ENCODE data around the gene GCLC.

Gene GCLC

DNA sequence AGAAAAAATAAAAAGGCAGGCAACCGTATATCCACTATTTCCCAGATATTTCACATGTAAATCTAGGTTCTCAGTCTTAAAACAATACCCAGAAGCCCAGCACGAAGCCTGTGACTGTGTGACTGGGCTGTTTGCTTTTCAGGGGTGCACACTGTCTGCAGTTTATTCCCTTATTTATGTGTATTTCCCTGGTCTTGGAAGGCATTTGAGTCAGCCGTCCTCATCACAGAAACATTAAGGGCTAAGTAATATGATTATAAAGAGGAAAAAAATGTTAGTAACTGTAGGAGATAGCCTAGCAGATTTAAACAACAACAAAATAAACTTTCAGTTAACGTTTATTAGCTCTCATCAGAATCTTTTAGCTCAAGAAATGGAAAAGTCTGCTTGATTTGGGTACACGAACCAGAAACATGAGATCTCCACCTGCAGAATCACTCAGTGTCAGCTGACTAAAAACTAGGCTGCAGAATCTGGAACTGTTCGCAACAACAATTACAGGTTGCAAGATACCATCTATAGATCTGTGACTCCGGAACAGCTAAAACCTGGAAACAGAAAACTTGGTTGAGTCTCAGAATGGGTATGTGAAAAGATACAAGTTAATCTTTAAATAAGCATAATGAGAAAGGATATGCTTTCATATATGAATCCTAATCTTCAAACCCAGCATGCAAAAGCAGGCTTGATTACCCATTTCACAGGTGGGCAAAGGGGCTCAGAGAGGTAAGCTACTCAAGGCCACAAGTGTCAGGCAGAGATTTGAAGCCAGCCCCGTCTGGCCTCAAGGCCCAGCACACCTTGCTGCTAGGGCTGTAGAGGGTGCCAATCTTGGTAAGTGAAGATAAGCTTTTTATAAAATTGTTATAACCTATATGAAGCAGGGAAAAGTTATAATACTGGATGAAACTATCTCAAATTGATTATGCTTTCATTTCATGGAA lies 21.1 kb downstream of the GCLC start:
- DNase-seq: no peak

DNA sequence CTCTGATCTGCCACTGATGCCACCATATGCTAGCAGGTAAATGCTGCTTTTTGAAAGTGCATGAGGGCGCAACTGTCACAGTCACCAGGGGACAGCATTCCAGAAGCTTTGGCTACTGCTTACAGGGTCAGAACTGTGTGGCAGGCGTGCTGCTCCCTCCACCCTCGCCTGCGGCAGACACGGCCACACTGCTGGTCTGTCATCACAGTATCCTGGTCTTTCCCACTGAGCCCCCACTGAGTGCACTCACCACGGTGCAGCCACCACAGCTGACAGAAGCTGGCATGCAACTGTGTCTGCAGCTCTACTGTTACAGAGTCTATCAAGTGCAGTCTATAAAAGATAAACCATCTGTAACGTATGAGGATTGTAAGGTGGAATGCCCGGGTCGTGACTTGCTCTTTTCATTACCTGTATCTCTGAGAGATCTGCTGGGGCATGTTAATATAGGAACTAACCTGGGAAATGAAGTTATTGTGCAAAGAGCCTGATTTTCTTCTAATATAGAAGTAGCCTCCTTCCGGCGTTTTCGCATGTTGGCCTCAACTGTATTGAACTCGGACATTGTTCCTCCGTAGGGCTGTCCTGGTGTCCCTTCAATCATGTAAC lies 24.5 kb downstream of the GCLC start:
- DNase-seq: no peak

DNA sequence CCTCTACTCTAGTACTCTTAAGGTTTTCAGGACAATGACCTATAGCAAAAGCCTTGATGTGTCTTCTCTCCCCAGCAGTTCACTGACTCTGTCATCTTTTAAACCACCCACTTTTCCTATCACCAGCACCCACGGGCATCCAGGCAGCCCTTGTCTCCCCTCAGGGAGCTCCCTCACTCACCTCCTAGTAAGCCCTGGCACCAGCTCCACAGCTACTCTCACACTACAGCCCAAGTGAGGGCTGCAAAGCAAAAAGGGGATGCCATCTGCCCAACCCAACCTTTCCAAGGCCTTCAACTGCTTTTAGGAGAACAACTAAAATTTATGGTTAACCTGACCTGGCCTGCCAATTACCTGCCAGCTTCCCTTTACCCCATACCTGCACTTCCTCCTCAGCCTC lies 26.0 kb downstream of the GCLC start:
- no peak for DNase-seq

DNA sequence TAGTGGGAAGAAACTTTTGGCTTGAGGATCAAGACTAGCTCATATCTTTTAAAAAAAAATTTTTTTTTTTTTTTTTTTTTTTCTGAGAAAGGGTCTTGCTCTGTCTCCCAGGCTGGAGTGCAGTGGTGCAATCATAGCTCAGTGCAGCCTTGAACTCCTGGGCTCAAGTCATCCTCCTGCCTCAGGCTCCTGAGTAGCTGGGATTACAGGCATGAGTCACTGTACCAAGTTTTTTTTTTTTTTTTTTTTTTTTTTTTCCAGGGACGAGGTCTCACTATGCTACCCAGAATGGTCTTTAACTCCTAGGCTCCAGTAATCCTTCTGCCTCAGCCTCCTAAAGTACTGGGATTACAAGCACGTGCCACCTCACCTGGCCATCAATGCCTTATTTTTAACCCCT lies 27.9 kb downstream of the GCLC start:
- DNase-seq: no peak

DNA sequence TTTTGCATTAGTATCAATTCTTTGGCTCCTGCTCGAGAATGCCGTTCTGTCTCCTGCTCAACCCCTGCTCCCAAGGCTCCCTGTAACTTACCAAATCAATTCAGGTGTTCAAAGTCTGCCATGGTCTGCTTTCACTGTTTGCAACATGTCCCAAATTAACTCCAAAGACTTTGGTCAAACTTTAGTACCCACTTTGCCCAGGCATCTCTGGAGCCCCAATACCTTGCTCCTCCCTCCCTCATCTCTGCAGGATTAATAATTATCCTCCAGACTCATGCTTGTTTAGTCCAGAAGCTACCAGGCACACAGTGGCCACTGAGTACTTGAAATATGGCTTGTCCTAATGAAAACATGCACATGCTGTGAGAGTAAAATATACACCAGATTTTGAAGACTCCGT lies 30.2 kb downstream of the GCLC start:
- no peak for DNase-seq

DNA sequence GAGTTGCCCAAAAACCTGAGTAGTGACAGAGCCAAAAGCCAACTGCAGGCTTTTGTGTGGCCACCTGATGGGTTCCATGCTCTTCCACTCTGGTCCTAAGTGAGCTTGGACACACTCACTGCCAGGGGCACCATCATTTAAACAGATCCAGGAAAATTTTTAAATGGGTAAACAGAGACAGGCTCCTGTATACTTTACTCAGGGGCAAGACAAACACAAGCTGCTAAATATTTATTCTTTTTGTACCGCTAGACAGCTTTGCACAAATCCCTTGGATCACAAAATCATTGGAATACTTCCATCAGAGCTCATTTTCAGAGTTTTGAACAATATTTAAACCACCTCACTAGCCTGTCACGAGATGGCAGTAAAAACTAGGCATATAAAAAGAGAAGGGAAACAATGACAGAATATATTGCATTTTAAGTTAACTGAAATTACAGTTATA lies 31.4 kb downstream of the GCLC start:
- DNase-seq: no peak

DNA sequence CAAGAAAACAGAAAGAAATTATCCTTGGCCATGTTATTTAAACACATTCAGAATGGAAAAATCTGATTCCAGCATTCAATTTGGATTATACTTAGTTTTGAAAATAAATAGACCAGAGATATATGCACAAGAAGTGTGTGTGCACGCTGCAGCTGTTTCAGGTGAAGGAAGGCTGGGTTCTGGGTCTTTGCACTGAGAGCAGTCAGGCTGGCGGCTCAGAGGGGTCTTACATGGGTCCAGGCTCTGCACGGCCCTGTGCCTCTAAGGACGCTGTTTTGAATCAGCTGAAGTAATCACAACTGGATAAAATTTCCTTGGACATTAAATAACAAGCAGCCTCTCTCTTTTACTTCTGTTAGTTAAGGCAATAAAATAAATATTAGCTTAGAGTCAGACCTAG lies 31.8 kb downstream of the GCLC start:
- no peak for DNase-seq

DNA sequence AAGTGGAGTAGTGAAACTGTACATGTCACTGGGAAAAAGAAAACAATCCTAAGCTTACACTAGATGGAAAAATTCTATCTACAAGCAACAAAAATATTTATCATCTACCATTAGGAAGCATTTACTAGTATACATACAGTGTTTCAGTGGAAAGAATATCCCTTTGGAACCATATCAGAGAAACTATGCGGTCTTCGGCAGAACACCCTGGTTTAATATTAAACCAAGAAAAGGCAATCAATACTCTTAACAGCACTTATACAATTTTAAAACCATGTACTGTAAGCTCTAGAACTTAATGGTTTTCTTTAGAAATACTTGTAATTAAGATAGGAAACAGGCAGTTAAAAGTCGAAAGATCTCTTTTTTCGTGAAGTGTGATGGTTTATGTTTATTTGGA lies 32.3 kb downstream of the GCLC start:
- DNase-seq: no peak

DNA sequence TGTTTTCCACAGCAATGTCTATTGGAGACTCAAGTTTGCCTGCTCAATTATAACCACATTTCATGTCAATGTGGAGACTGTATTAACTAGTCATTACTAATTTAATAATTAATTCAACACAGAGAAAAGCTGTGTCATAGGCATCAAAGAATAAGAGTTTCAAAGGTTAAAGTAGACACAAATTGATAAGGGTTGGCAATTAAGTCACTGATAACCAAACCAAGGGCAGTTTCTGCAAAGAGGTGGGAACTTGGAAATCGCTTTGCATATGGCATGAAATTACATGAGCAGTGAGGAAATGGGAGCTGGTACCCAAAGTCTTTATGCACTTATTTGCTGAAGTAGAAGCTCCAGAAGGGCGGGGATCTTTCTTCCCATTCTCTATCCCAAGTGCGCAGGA lies 34.2 kb downstream of the GCLC start:
- DNase-seq: no peak

DNA sequence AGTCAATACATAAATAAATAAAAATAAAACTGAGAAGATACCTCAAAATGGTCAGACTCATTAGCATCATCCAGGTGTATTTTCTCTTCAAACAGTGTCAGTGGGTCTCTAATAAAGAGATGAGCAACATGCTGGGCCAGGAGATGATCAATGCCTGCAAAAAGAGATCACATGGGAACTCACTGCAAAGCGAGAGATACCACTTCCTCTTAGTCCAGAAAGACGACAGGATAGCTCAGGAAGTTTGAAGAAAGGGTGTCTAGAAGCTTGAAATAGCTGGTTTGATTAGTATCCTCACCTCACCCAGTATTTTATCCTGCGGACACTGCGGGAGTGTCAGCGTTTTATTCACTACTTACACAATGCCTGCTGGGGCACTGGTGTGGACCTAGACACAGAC lies 38.0 kb downstream of the GCLC start:
- no peak for DNase-seq

DNA sequence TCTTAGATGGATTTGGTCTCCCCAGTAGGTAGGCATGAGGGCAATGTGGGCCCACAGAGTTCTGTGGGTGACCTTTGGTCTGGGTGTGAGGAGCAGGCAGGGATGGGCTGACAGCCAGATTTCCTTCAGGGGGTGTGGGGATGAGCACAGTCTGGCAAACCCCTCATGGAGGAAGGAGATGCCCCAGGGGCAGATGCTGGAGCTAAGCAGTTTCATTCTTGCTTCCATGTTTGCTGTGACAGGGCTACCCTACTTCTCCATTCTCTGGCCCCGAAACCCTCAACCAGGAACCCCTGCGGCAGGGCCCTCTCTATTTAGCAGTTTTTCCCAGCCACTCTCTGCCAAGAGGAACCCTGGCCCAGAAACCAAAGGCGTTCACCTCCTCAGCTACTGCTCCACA lies 40.4 kb downstream of the GCLC start:
- DNase-seq: no peak

DNA sequence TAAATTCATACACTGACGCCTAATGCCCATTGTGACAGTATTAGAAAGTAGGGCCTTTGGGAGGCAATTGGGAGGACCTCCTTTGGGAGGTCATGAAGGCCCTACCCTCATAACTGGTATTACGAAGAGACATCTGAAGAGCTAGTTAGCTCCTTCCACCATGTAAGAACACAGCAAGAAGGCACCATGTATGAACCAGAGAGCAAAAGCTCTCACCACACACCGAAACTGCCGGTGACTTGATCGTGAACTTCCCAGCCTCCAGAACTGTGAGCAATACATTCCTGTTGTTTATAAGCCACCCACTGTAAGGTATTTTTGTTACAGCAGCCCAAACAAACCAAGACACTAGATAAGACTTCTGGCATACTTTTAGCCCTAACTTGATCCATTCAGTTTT lies 41.8 kb downstream of the GCLC start:
- no peak for DNase-seq

DNA sequence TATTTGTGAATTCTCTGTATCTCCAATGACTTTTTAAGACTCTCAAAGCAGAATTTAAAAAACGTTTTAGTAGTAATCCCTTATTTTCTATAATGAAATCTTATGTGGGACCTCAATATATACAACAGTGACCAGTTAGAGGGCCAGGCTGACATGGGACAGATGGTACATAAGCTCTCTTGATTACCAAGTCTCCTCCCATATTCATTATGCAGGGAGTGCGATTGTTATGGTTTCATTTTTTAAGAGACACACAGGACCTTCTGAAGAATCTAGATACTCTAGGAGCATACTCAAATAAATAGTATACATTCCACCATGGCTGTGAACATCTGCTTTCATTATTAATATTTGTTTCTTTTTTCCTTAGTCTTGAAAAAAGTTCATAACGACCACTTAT lies 43.5 kb downstream of the GCLC start:
- DNase-seq: no peak

DNA sequence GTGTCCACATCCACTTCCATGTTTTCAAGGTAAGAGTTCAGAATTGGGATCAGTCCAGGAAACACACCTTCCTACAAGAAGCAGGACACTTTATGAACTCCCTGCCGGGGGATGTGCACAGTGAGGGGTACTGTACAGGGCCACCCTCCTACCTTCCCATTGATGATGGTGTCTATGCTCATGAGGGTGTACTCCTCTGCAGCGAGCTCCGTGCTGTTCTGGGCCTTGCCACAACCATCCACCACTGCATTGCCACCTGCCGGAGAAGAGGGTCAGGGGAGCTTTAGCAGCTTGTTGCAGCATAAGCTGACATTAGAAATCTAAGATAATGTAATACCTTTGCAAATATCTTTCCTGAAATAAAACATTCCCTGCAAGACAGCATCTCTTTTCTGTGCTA lies 44.8 kb downstream of the GCLC start:
- no peak for DNase-seq

DNA sequence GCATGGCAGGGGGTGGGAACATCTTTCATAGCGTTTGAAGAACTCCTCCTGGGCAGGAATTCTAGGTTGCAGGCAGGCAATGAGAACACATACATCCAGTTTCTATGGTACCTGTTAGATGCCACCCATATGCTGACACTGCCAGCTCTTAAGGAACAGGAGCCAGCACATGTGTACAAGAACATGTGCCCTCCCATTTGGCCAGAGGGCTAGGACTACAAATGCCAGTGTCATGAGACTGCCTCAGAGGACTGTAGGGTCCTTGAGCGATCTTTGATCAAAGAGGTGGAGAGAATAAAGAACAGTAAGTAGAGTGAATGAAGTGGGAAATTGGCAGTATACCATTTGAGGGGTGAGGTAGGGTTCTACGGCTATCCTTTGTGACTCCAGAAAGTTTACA lies 45.8 kb downstream of the GCLC start:
- no peak for DNase-seq

DNA sequence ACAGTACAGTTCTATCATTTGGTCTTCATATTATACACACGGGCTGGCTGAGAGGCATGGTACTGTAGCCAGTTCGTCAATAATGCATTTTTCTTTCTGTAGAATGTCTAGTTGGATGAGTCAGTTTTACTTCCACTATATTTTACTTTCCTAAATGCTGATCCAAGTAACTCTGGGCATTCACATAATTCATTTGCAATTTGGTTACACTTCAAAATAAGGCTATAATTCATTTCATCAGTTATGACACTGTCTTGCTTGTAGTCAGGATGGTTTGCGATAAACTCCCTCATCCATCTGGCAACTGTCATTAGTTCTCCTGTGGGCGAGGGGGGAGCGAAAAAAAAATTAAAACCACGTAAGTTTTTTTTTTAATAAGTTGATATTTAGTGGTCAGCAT lies 46.3 kb downstream of the GCLC start:
- DNase-seq: no peak

DNA sequence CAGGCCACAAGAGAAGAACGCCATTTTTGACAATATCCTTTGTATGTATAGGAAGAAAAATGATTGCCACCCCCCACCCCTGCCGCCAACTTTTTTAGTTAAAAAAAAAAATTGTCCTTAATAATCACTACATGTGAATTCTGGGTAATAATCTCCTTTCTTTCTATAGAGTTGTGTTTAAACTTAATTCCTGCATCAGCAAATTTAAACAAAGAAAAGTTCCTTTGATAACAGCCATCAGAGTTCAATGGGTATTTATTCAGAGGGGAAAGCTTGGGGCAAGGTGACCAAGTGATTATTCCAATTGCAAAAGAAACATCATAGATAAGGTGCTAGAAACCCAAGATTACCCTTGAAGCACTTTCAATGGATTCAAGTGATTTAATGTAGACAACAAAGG lies 47.0 kb downstream of the GCLC start:
- no peak for DNase-seq

DNA sequence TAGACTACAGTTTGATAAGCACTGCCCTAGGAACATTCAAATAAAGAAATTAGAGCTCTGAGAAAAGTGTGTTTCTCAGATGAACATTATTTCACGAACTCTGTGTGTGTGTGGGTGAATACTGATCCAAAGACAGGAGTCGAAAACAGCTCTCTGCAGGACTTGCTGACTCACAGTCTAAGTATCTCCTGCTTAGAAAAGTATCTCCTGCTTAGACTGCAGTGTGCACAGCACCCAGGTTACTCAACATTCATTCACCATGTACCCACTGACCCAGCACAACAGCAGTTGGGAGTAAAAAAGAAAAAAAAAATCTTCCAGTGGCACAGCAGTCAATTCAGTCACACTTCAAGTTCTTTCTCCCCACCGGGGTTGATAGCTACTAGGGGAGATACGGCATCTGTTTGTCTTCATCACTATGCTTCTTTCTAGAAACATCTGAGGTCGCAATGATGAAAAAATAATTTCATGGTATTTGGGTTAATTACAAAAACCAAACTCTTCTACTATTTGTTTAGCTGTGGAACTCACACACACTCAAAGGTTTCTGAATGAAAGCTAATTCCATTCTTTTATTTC lies 48.0 kb downstream of the GCLC start:
- DNase-seq: no peak

DNA sequence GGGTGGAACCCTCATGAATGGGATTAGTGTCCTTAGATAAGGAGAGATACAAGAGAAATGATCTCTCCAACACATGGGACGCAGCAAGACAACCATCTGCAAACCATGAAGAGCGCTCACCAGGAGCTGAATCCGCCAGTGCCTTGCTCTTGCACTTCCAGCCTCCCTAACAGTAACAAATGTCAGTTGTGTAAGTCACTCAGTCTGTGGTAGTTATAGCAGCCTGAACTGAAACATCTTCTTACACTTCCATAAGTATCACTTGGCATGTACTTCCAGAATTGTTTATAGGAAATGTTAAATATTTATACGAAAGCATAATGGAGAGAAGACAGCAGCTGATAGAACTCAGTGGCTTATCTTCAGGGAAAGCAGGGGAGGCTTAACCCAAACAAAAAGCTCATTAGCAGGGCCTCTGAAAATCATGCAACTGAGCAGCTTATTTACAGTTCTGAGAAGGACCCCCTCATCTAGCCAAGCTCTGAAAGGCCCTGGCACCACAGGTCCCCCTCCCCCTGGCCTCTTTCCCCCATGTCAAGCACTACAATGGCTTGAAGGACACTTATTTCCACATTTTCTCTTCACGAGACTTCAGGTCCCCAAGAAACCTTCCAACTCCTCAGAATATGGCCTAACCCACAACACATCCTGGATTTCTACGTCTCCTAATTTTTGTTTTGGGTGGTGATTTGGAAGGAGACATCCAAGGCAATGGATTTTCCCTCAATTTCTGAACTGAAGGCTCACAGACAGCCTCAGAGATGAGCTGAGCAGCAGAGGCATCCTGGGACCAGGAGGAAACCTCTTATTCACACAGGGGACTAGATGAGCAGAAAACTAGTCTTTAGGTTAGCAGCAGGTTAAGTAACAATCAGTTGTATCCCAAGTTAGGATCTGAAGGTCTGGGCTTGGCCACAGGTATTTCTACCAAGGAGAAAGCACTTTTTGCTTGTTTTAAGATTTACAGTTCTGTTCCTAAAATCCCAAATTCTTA lies 49.1 kb downstream of the GCLC start:
- DNase-seq: no peak

DNA sequence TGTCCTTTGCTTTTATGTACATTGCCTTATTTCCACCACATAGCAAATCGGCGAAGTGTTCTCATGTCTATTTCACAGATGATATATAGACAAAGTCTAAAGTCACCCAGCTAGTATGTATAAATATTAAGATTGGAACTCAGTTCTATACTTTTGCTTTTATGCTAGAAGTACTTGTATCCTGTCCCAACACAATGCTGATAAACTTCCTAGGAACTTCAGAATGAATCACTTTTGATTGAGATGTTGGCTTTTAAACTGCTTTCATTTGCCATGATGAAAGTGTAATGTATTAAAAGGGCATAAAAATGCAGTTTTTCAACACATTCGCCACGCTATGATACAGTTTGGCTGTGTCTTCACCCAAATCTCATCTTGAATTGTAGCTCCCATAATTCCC lies 50.8 kb downstream of the GCLC start:
- DNase-seq: no peak

DNA sequence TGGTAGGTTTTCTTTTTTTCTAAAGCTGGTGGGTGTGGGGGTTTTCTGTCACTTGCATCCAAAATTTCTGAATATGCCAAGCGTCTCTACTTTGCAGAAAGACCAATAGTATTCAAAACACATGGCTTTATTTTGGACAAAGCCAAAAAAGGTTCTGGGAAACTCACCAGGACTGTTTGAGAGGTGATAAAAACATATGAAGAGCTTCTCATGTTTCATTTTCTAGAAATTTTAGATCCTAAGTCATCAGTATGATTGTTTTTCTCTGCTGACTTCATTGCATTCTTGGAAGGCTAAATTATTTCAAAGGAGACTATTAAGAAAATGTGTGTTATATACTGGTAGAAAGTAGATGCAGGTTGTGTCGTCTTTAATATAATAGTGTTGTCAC lies 51.3 kb downstream of the GCLC start:
- no peak for DNase-seq

DNA sequence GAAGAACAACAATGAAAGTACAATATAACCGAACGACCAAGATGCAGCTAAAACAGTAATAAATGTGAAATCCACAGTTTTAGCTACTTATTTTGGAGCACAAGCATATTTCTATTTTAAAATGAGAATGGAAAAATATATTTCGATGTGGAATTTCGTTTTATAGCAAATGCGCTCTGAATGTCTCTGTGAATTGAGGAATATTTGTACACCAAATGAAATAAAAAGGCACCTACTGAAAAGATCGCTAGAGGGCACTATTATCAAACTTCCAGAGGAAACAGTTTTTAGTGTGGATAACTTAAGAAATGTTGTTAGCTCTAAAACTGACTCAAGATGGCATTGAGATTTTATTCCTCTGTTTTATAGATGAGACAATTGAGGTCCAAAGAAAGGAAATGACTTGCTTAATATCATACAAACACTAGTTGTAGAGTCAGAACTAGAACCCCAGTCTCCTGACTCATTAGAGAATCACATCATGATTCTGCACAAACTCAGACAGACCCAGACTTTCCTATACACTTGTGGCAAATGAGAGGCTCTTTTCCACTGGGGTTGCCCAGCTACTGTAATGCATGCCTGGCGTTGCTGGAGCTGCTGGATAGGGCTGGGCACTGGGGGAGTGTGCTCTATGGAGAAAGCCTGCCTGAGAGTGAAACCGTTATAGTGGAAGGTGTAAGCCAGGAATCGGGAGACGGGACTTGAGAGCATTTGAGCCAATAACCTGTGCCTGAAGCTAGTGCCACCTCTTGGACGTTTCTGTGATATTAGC lies 51.9 kb downstream of the GCLC start:
- peak in 1 of 2 experiments; percentile 18 for DNase-seq

All from cerebellar nuclear complex (tissue), 1 donor.